Neural cell (in vitro differentiated cells): ENCODE data around the gene FAM170B. TPM values are rescaled to one million over a fixed set of nuclear protein-coding genes. Genes with fewer than 3 reads are reported as not detected.

ENCODE experiments used
- H2AFZ ChIP-seq: fragments of 200-600, 300-800 bp; sonication (generic), shearing (Covaris generic); 2 replicates; pipeline ENCODE4 v1.6.0; 2014; ENCODE audit warnings: low read depth, mild to moderate bottlenecking, antibody characterized with exemption, low read length, moderate library complexity
- H3F3A ChIP-seq: fragments of 200-600 bp; shearing (Covaris generic); 2 replicates; pipeline ENCODE4 v1.6.1; 2016; ENCODE audit warnings: mild to moderate bottlenecking, moderate library complexity, mixed read lengths, antibody characterized with exemption, low read length; ENCODE audit not compliant: insufficient read depth, poor library complexity, severe bottlenecking
- H3K27ac ChIP-seq: fragments of 200-600, 300-800 bp; sonication (generic), shearing (Covaris generic); 2 replicates; pipeline ENCODE4 v1.5.1; 2014; ENCODE audit warnings: mild to moderate bottlenecking, low read length, moderate library complexity
- H3K27me3 ChIP-seq: fragments of 300-800, 200-600 bp; sonication (generic), shearing (Covaris generic); 2 replicates; pipeline ENCODE4 v1.6.0; 2014; ENCODE audit warnings: mild to moderate bottlenecking, low read depth, low read length, moderate library complexity; ENCODE audit not compliant: insufficient read depth
- H3K36me3 ChIP-seq: fragments of 300-800, 200-600 bp; sonication (generic), shearing (Covaris generic); 2 replicates; pipeline ENCODE4 v1.5.1; 2014; ENCODE audit warnings: mild to moderate bottlenecking, antibody characterized with exemption, low read length, moderate library complexity; ENCODE audit not compliant: insufficient read depth
- H3K4me2 ChIP-seq: fragments of 300-800, 200-600 bp; sonication (generic), shearing (Covaris generic); 2 replicates; pipeline ENCODE4 v1.6.0; 2014; ENCODE audit warnings: mild to moderate bottlenecking, low read length
- H3K4me3 ChIP-seq: fragments of 300-800, 200-600 bp; sonication (generic), shearing (Covaris generic); 2 replicates; pipeline ENCODE4 v1.5.1; 2014; ENCODE audit warnings: mild to moderate bottlenecking, low read length, moderate library complexity
- H3K79me2 ChIP-seq: fragments of 200-600 bp; shearing (Covaris generic); replicated peaks from 2 replicates; pipeline ENCODE4 v1.6.0; 2014; ENCODE audit warnings: mild to moderate bottlenecking, low read length, moderate library complexity; ENCODE audit not compliant: insufficient read depth
- H3K9ac ChIP-seq: fragments of 300-800, 200-600 bp; sonication (generic), shearing (Covaris generic); 2 replicates; pipeline ENCODE4 v1.6.1; 2016; ENCODE audit warnings: mild to moderate bottlenecking, low read length, mixed read lengths
- H3K9me2 ChIP-seq: fragments of 200-600 bp; shearing (Covaris generic); 2 replicates; pipeline ENCODE4 v1.6.1; 2016; ENCODE audit warnings: mild to moderate bottlenecking, low read length, mixed read lengths; ENCODE audit not compliant: insufficient read depth
- H3K9me3 ChIP-seq: fragments of 200-600, 300-800 bp; sonication (generic), shearing (Covaris generic); 2 replicates; pipeline ENCODE4 v1.6.1; 2016; ENCODE audit warnings: mild to moderate bottlenecking, mixed run types, low read length, moderate library complexity, mixed read lengths
- H4K20me1 ChIP-seq: fragments of 200-600 bp; shearing (Covaris generic); 2 replicates; pipeline ENCODE4 v1.6.1; 2016; ENCODE audit warnings: mild to moderate bottlenecking, mixed run types; ENCODE audit not compliant: insufficient read depth
- CTCF ChIP-seq: fragments of 450-650 bp; IDR thresholded peaks from 2 replicates; pipeline ENCODE4 v1.5.1; 2014; ENCODE audit warnings: antibody characterized with exemption, mild to moderate bottlenecking, moderate library complexity; ENCODE audit not compliant: poor library complexity, severe bottlenecking
- EP300 ChIP-seq: fragments of 450-650 bp; conservative IDR thresholded peaks from 2 replicates; pipeline ENCODE4 v1.6.1; 2014; ENCODE audit warnings: antibody characterized with exemption, mild to moderate bottlenecking, moderate library complexity; ENCODE audit not compliant: poor library complexity, severe bottlenecking
- EZH2 ChIP-seq: fragments of 200-600, 300-800 bp; shearing (Covaris generic), sonication (generic); IDR thresholded peaks from 2 replicates; pipeline ENCODE4 v1.6.1; 2014; ENCODE audit warnings: antibody characterized with exemption, low read length, borderline replicate concordance, mild to moderate bottlenecking; ENCODE audit not compliant: insufficient read depth, poor library complexity, severe bottlenecking
- MXI1 ChIP-seq: fragments of 450-650 bp; conservative IDR thresholded peaks from 2 replicates; pipeline ENCODE4 v1.6.1; 2014; ENCODE audit warnings: antibody characterized with exemption, mild to moderate bottlenecking; ENCODE audit not compliant: poor library complexity, severe bottlenecking
- POLR2AphosphoS5 ChIP-seq: IDR thresholded peaks from 2 replicates; pipeline ENCODE4 v1.6.1; 2012
- RAD21 ChIP-seq: fragments of 450-650 bp; conservative IDR thresholded peaks from 2 replicates; pipeline ENCODE4 v1.6.1; 2014; ENCODE audit warnings: antibody characterized with exemption, mild to moderate bottlenecking, moderate library complexity
- REST ChIP-seq: IDR thresholded peaks from 2 replicates; pipeline ENCODE4 v1.6.1; 2012; ENCODE audit warnings: borderline replicate concordance
- TAF1 ChIP-seq: IDR thresholded peaks from 2 replicates; pipeline ENCODE4 v1.6.1; 2012; ENCODE audit warnings: low read depth
- polyA plus RNA-seq: library from polyadenylated mRNA; depleted of rRNA; stranded (reverse); fragments of >200 nt; gene quantifications from 2 replicates; pipeline ENCODE4 v1.2.3, GENCODE V29; 2014

FAM170B gene
- polyA plus RNA-seq, 1 donor from 2014 or later, result not detected

- Histone ChIP-seq H2AFZ (no peak overlapping the region), H3K4me2 (no peak overlapping the region), H3K79me2 (no peaks in the 10 kb centered on the region), H4K20me1 (no peaks in the 10 kb centered on the region), H3K9me2 (no peaks in the 10 kb centered on the region), H3K36me3 (no peaks in the 10 kb centered on the region), H3K27me3 (no peaks in the 10 kb centered on the region), H3K4me3 (no peak overlapping the region), H3K27ac (no peak overlapping the region), H3K9ac (no peak overlapping the region), H3F3A (no peaks in the 10 kb centered on the region), H3K9me3 (no peaks in the 10 kb centered on the region)
- no peak for TF ChIP-seq EP300
- no peak for TF ChIP-seq CTCF
- no peak for TF ChIP-seq POLR2AphosphoS5
- TF ChIP-seq RAD21, result no peak
- TF ChIP-seq MXI1, result no peak
- TF ChIP-seq TAF1, result no peak
- TF ChIP-seq REST, result no peak
- no peak for TF ChIP-seq EZH2
Observed at GRCh38 chr10:49176310-49177268, 42.8 kb upstream of the FAM170B start.

- H3K4me2 ChIP-seq, result no peak overlapping the region
- no peaks in the 10 kb centered on the region for H3F3A ChIP-seq
- no peaks in the 10 kb centered on the region for H3K9me2 ChIP-seq
- TF ChIP-seq TAF1 (no peak), EP300 (no peak), REST (no peak), MXI1 (no peak), CTCF (no peak)
- H3K9ac ChIP-seq, result no peak overlapping the region
- H3K36me3 ChIP-seq, result no peaks in the 10 kb centered on the region
- H3K79me2 ChIP-seq, result no peaks in the 10 kb centered on the region
- no peak overlapping the region for H3K4me3 ChIP-seq
- no peaks in the 10 kb centered on the region for H4K20me1 ChIP-seq
- no peak overlapping the region for H3K27ac ChIP-seq
- H3K9me3 ChIP-seq, result no peaks in the 10 kb centered on the region
- no peak overlapping the region for H2AFZ ChIP-seq
- H3K27me3 ChIP-seq, result no peaks in the 10 kb centered on the region
Observed at GRCh38 chr10:49175587-49176309, 41.9 kb upstream of the FAM170B start.
